H9 (cell line): ENCODE data around the gene MFSD6. TPM values are rescaled to one million over a fixed set of nuclear protein-coding genes. Genes with fewer than 3 reads are reported as not detected.

Experiments
- DNase-seq: peaks from one replicate; pipeline ENCODE4 v3.0.0-alpha.2; 2017
- H2AFZ ChIP-seq: one replicate; pipeline ENCODE4 v1.6.1; 2013; ENCODE audit warnings: mild to moderate bottlenecking, low read length, control low read depth, moderate library complexity
- H2AK5ac ChIP-seq: 2 replicates; pipeline ENCODE4 v1.6.1; 2013; ENCODE audit warnings: low read length, control low read depth, mixed read lengths; ENCODE audit not compliant: insufficient read length
- H2BK120ac ChIP-seq: one replicate; pipeline ENCODE4 v1.6.1; 2013; ENCODE audit warnings: low read depth, mild to moderate bottlenecking, low read length, control low read depth, inconsistent platforms; ENCODE audit not compliant: poor library complexity, severe bottlenecking
- H2BK12ac ChIP-seq: 2 replicates; pipeline ENCODE4 v1.6.1; 2013; ENCODE audit warnings: low read length, control low read depth, mixed read lengths, low read depth; ENCODE audit not compliant: insufficient read length
- H2BK15ac ChIP-seq: 2 replicates; pipeline ENCODE4 v1.6.1; 2013; ENCODE audit warnings: low read depth, low read length, control low read depth
- H2BK20ac ChIP-seq: one replicate; pipeline ENCODE4 v1.6.1; 2013; ENCODE audit warnings: low read depth, mild to moderate bottlenecking, low read length, control low read depth, inconsistent platforms; ENCODE audit not compliant: poor library complexity, severe bottlenecking
- H2BK5ac ChIP-seq: 2 replicates; pipeline ENCODE4 v1.6.1; 2013; ENCODE audit warnings: low read length, control low read depth, mixed read lengths; ENCODE audit not compliant: insufficient read length
- H3K14ac ChIP-seq: 2 replicates; pipeline ENCODE4 v1.6.1; 2013; ENCODE audit warnings: low read length, control low read depth; ENCODE audit not compliant: insufficient read depth
- H3K18ac ChIP-seq: 2 replicates; pipeline ENCODE4 v1.6.1; 2013; ENCODE audit warnings: low read depth, mild to moderate bottlenecking, mixed read lengths, low read length, control low read depth; ENCODE audit not compliant: insufficient read length
- H3K23ac ChIP-seq: 2 replicates; pipeline ENCODE4 v1.6.1; 2013; ENCODE audit warnings: low read length, control low read depth, mixed read lengths, low read depth; ENCODE audit not compliant: insufficient read length
- H3K23me2 ChIP-seq: 2 replicates; pipeline ENCODE4 v1.6.1; 2013; ENCODE audit warnings: low read depth, mild to moderate bottlenecking, mixed read lengths, low read length, control low read depth; ENCODE audit not compliant: insufficient read length, poor library complexity, severe bottlenecking
- H3K27ac ChIP-seq: 2 replicates; pipeline ENCODE4 v1.5.1; 2013; ENCODE audit warnings: low read length, control low read depth, mixed read lengths, low read depth; ENCODE audit not compliant: insufficient read length
- H3K27me3 ChIP-seq: 2 replicates; pipeline ENCODE4 v1.6.1; 2013; ENCODE audit warnings: low read length, control low read depth, inconsistent platforms; ENCODE audit not compliant: insufficient read depth
- H3K4ac ChIP-seq: 2 replicates; pipeline ENCODE4 v1.6.1; 2013; ENCODE audit warnings: low read depth, mild to moderate bottlenecking, control low read depth, inconsistent platforms, low read length, moderate library complexity
- H3K4me1 ChIP-seq: 2 replicates; pipeline ENCODE4 v1.6.1; 2013; ENCODE audit warnings: low read length, control low read depth, inconsistent platforms; ENCODE audit not compliant: insufficient read depth
- H3K4me2 ChIP-seq: 2 replicates; pipeline ENCODE4 v1.6.1; 2013; ENCODE audit warnings: low read length, control low read depth, mixed read lengths; ENCODE audit not compliant: insufficient read length, insufficient read depth
- H3K56ac ChIP-seq: 2 replicates; pipeline ENCODE4 v1.6.1; 2013; ENCODE audit warnings: low read depth, mild to moderate bottlenecking, mixed read lengths, low read length, control low read depth; ENCODE audit not compliant: insufficient read length
- H3K79me1 ChIP-seq: 2 replicates; pipeline ENCODE4 v1.6.1; 2013; ENCODE audit warnings: low read depth, mild to moderate bottlenecking, moderate library complexity, low read length, control low read depth, inconsistent platforms; ENCODE audit not compliant: insufficient read depth, poor library complexity, severe bottlenecking
- H3K79me2 ChIP-seq: 2 replicates; pipeline ENCODE4 v1.6.1; 2013; ENCODE audit warnings: low read length, control low read depth, inconsistent platforms; ENCODE audit not compliant: insufficient read depth
- H3K9ac ChIP-seq: 2 replicates; pipeline ENCODE4 v1.6.1; 2013; ENCODE audit warnings: low read length, control low read depth, mixed read lengths; ENCODE audit not compliant: insufficient read length; ENCODE audit errors: extremely low read depth
- H3K9me3 ChIP-seq: one replicate; pipeline ENCODE4 v1.6.1; 2013; ENCODE audit warnings: low read depth, low read length, inconsistent platforms; ENCODE audit not compliant: control insufficient read depth
- H3T11ph ChIP-seq: one replicate; pipeline ENCODE4 v1.6.1; 2013; ENCODE audit warnings: mild to moderate bottlenecking, low read length, control low read depth, inconsistent platforms
- H4K20me1 ChIP-seq: one replicate; pipeline ENCODE4 v1.6.1; 2013; ENCODE audit not compliant: control insufficient read depth, insufficient read length, insufficient read depth
- H4K5ac ChIP-seq: 2 replicates; pipeline ENCODE4 v1.6.1; 2013; ENCODE audit warnings: low read depth, mild to moderate bottlenecking, mixed read lengths, low read length, control low read depth; ENCODE audit not compliant: insufficient read length
- H4K8ac ChIP-seq: replicated peaks from 2 replicates; pipeline ENCODE4 v1.6.1; 2013; ENCODE audit warnings: low read length, control low read depth, mixed read lengths, low read depth; ENCODE audit not compliant: insufficient read length
- H4K91ac ChIP-seq: 2 replicates; pipeline ENCODE4 v1.6.1; 2013; ENCODE audit warnings: low read depth, mild to moderate bottlenecking, moderate library complexity, mixed read lengths, low read length, control low read depth; ENCODE audit not compliant: insufficient read length
- H3K27ac Mint-ChIP-seq, 3 experiments: 2 replicates in 2 of 3; 3 replicates in 1 of 3; pipeline ENCODE4 v1.8.0; 2020 to 2021; ENCODE audit warnings: mixed read lengths in 3 of 3, mild to moderate bottlenecking in 1 of 3, moderate library complexity in 1 of 3
- H3K27me3 Mint-ChIP-seq: 2 replicates; pipeline ENCODE4 v1.8.0; 2021; ENCODE audit warnings: low read depth, mild to moderate bottlenecking, moderate library complexity, mixed read lengths
- H3K36me3 Mint-ChIP-seq, 3 experiments: 2 replicates in 2 of 3; 3 replicates in 1 of 3; pipeline ENCODE4 v1.8.0; 2020 to 2021; ENCODE audit warnings: low read depth in 3 of 3, mixed read lengths in 3 of 3; ENCODE audit not compliant: insufficient read depth in 1 of 3
- H3K4me1 Mint-ChIP-seq, 2 experiments: 2 replicates each; pipeline ENCODE4 v1.8.0; 2020; ENCODE audit warnings: mixed read lengths in 2 of 2
- H3K4me3 Mint-ChIP-seq, 2 experiments: 2 replicates in 1 of 2; 3 replicates in 1 of 2; pipeline ENCODE4 v1.8.0; 2020 to 2021; ENCODE audit warnings: mild to moderate bottlenecking in 2 of 2, mixed read lengths in 2 of 2, moderate library complexity in 1 of 2
- H3K9me3 Mint-ChIP-seq, 2 experiments: 2 replicates in 1 of 2; 3 replicates in 1 of 2; pipeline ENCODE4 v1.8.0; 2020; ENCODE audit warnings: mild to moderate bottlenecking in 2 of 2, mixed read lengths in 2 of 2, moderate library complexity in 1 of 2
- total RNA-seq: library from RNA; stranded (reverse); gene quantifications from 2 replicates; pipeline ENCODE4 v1.2.1, GENCODE V29; 2021
- TF ChIP-seq, protein P1 (sequence below): fragments of 200-600 bp; sonication (generic); conservative IDR thresholded peaks from 3 replicates; pipeline ENCODE4 v1.8.0; 2021; ENCODE audit warnings: antibody characterized with exemption, mild to moderate bottlenecking

Gene MFSD6
- total RNA-seq, 1 experiment from 2014 or later: 4.0 TPM

- Histone ChIP-seq H2BK5ac (no peak overlapping the region), H3K4ac (no peak overlapping the region), H3K27me3 (no peaks in the 10 kb centered on the region), H4K8ac (no peak overlapping the region), H2BK15ac (no peak overlapping the region), H2BK20ac (no peak overlapping the region), H3K4me1 (no peaks in the 10 kb centered on the region; the same call in 1 of the 2 replicates), H2AFZ (no peak overlapping the region), H4K20me1 (no peaks in the 10 kb centered on the region), H3K4me2 (no peak overlapping the region), H3K56ac (no peak overlapping the region), H3K27ac (no peak overlapping the region), H4K5ac (no peak overlapping the region), H3K23ac (no peak overlapping the region), H3K18ac (no peak overlapping the region), H2BK12ac (no peak overlapping the region), H2BK120ac (no peak overlapping the region), H3K23me2 (no peaks in the 10 kb centered on the region), H2AK5ac (no peak overlapping the region), H3K9ac (no peak overlapping the region), H3K9me3 (no peaks in the 10 kb centered on the region), H4K91ac (no peak overlapping the region), H3K79me1 (no peaks in the 10 kb centered on the region), H3K14ac (no peak overlapping the region), H3T11ph (no peak overlapping the region), H3K79me2 (no peaks in the 10 kb centered on the region)
- TF ChIP-seq, protein P1, sequence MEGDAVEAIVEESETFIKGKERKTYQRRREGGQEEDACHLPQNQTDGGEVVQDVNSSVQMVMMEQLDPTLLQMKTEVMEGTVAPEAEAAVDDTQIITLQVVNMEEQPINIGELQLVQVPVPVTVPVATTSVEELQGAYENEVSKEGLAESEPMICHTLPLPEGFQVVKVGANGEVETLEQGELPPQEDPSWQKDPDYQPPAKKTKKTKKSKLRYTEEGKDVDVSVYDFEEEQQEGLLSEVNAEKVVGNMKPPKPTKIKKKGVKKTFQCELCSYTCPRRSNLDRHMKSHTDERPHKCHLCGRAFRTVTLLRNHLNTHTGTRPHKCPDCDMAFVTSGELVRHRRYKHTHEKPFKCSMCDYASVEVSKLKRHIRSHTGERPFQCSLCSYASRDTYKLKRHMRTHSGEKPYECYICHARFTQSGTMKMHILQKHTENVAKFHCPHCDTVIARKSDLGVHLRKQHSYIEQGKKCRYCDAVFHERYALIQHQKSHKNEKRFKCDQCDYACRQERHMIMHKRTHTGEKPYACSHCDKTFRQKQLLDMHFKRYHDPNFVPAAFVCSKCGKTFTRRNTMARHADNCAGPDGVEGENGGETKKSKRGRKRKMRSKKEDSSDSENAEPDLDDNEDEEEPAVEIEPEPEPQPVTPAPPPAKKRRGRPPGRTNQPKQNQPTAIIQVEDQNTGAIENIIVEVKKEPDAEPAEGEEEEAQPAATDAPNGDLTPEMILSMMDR: no peak
- H3K9me3 Mint-ChIP-seq: no peaks in the 10 kb centered on the region
- no peak for DNase-seq
- H3K4me3 Mint-ChIP-seq: no peak overlapping the region
- no peaks in the 10 kb centered on the region; a peak in 2 of 7 replicates for H3K36me3 Mint-ChIP-seq
- no peaks in the 10 kb centered on the region for H3K27me3 Mint-ChIP-seq
- H3K4me1 Mint-ChIP-seq: peaks cover 18 to 20% of the 10 kb centered on the region in 2 experiments
- H3K27ac Mint-ChIP-seq: no peak overlapping the region
These were observed 116.8 kb downstream of the MFSD6 start for GRCh38 chr2:190524928-190525327.
